NCI-H510A (cell line): ENCODE results near the gene OR2V2.
"Not testable (repeated sequence)": the region's sequence is repeated elsewhere in the genome, so short reads cannot be mapped to it uniquely, and the experiment has no call there.

ENCODE experiments used
- DNase-seq: peaks from one replicate; lab custom pipeline; 2025; lab: John Stamatoyannopoulos, UW

OR2V2 gene, protein sequence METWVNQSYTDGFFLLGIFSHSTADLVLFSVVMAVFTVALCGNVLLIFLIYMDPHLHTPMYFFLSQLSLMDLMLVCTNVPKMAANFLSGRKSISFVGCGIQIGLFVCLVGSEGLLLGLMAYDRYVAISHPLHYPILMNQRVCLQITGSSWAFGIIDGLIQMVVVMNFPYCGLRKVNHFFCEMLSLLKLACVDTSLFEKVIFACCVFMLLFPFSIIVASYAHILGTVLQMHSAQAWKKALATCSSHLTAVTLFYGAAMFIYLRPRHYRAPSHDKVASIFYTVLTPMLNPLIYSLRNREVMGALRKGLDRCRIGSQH

GRCh38 chr5:181146927-181147636, at the start of gene OR2V2:
Gene OR2V2, plus strand, starts transcription at chr5:181147586. Its CDS starts 7,357 bp downstream, at chr5:181154943.
- not testable (repeated sequence) for DNase-seq

DNA sequence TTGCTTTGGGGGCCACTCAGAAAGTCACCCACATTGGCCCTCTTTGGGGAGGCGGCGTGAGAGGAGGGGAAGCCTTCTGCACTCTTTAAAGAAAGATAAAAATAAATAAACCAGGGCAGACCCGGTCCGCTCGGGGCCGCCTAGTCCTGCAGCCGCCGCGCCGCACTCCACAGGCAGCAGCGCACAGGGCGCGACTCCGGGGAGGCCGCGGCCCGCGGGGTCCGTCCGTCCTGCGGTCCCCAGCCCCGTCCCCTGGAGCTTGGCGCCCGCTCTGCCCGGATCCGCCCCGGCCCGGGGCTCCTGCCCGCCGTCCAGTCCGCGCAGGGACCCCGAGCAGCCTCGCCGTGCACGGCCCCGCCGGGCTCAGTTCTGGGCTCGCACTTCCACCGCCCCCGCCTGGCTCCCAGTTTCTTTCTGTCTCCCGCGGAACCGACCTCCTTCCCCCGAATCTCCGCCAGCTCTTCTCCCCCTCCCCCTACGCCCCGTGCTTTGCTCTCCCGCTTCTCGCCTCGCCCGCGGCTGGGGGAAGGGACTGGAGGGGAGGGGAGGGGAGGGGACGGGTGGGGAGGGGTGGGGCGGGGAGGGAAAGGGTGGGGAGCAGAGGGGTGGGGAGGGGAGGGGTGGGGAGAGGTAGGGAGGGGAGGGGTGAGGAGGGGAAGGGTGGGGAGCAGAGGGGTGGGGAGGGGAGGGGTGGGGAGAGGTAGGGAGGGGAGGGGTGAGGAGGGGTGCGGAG, 49.5 kb upstream of the OR2V2 start:
- not testable (repeated sequence) for DNase-seq

GRCh38 chr5:181098762-181099601, 48.4 kb upstream of the OR2V2 start:
- no peak for DNase-seq

GRCh38 chr5:181099602-181100086, 47.7 kb upstream of the OR2V2 start:
- no peak for DNase-seq

- DNase-seq: no peak
These were observed 47.1 kb upstream of the OR2V2 start for GRCh38 chr5:181100121-181100875.

DNA sequence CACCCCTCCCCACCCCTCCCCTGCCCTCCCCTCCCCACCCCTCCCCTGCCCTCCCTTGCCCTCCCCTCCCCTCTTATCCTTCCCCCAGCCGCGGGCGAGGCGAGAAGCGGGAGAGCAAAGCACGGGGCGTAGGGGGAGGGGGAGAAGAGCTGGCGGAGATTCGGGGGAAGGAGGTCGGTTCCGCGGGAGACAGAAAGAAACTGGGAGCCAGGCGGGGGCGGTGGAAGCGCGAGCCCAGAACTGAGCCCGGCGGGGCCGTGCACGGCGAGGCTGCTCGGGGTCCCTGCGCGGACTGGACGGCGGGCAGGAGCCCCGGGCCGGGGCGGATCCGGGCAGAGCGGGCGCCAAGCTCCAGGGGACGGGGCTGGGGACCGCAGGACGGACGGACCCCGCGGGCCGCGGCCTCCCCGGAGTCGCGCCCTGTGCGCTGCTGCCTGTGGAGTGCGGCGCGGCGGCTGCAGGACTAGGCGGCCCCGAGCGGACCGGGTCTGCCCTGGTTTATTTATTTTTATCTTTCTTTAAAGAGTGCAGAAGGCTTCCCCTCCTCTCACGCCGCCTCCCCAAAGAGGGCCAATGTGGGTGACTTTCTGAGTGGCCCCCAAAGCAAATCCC, 46.2 kb upstream of the OR2V2 start:
- DNase-seq: not testable (repeated sequence)

DNA sequence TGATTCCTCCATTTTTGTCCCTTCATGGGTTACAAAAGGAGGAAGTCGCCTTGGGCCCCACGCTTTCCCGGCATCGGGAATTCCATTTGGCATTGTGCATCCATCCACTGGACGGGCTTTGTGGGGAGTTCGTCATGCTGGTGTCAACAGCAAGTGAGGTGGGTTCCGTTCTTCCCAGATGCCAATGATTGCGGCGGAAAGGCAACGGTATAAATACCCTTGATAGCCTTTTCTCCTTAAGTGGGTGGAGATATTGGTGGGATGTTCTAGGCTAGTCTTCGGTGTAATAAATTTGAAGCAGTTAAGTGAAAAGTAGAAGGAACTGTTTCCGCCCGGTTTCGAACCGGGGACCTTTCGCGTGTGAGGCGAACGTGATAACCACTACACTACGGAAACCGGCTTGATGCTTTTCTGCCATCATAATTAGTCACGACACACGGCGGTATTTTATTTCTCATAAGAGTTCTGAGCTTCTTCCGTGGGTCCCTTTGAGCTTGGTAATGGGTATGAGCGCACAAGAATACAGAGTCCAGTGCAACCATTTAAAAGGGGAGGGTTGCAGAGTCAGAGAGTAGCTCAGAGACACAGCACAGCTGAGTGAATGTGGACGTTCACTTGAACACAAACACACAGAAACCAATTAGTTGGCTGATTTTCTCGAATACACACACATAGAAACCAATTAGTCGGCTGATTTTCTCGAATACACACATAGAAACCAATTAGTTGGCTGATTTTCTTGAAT, 45.3 kb upstream of the OR2V2 start:
- DNase-seq: not testable (repeated sequence)

DNA sequence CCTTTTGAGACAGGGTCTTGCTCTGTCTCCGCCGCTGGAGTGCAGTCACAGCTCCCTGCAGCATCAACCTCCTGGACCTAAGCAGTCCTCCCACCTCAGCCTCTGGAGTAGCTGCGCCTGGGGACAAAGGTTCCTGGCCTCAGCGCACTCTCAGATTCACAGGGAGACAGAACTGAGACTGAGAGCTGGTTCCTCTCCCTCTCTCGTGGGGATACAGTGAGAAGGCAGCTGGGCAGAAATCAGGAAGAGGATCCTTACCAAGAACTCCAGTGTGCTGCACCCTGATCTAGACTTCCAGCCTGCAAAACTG, 43.2 kb upstream of the OR2V2 start:
- DNase-seq: not testable (repeated sequence)

DNA sequence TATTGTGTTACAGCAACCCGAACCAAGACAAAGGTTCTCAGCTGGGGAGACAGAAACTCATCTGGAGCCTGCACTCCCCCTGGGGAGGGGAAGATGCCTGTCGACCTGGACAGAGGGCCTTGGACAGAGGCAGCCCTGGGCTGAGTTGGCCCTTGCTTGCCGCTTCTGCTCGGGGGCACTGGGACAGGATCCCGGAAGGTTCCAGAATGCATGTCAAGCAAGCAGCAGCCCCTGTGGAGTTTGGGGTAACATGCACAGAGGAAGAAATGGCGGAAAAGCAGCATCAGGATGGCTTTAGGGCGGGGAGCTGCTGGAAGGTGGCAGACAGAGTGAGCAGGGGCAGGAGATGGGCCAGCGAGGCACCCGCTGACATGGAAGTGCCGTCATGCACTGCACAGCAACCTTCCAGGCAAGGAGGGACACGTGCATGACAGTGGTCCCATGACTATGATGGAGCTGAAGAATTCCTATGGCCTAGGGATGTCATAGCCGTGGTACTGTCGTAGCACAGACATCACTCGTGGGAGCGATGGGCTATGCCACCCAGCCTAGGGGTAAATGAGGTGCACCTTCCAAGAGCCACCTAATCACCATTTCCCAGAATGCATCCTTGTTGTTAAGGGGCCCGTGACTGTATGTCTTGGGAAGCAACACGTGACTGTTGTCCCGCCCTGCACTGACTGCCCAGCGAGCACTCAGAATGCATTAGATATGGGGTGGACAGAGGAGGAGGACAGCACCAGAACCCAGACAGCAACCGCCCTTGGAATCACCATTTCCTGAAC, 42.6 kb upstream of the OR2V2 start:
- DNase-seq: not testable (repeated sequence)

GRCh38 chr5:181105391-181106025, 41.9 kb upstream of the OR2V2 start:
- no peak for DNase-seq

GRCh38 chr5:181107699-181108098, 39.7 kb upstream of the OR2V2 start:
- DNase-seq: no peak

- DNase-seq: no peak
These were observed 38.7 kb upstream of the OR2V2 start for GRCh38 chr5:181108578-181109165.

DNA sequence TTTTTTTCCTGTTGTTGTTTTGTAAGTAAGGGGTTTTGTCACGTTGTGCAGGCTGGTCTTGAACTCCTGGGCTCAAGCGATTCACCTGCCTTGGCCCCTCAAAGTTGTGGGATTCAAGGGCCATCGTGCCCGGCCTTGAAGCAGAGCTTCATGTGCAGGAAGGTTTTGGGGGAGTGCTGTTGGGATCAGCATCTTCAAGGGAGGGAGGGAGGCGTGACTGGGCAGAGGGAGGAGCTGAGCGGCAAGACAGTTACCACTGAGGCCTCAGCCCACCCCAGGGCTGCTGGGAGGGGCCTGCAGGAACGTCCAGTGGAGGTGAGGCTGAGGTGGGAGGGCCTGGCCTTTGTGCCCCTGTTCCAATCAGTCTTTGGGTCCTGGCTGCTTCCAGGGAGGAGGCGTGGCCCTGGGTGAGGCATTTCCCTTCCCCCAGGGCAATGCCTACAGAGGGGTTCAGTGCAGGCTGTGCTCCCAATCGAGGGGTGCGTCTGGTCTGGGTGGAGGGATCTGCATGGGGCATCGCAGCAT, 37.8 kb upstream of the OR2V2 start:
- DNase-seq: no peak

DNA sequence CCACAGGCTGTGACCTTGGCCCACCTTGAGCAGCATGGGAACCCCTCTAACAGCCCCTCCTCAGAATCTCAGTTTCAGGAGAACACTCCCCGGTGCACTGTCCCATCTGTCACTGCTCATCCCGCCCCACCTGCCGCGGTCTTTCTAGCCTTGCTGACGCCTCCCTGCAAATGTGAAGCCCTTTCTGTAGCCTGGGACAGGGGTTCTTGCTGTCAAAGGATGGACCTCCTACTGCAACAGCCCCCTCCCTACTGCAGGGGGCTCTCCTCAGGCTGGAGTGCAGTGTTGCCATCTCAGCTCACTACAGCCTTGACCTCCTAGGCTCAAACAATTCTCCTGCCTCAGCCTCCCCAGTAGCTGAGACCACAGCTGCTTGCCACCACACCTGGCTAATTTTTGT, 36.4 kb upstream of the OR2V2 start:
- no peak for DNase-seq

DNA sequence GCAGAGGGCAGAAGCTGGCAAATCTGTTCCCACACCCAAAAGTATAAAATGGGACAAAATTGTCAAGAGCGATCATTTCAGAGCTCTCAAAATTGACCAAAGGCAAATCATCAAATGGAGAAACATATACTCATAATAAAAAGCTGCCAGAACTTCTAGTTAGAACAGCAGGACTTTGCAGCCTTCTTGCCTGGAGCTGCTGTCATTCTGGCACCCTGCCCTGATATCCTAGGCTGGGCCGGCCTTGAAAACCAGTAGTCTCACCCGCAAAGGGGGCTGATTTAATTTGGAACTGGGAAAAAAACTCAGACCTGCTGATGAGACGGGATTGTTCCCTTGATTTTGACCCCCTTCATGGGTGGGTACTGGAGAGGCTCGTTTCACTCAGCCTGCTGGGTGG, 34.9 kb upstream of the OR2V2 start:
- no peak for DNase-seq

- DNase-seq: not testable (repeated sequence)
These were observed 33.8 kb upstream of the OR2V2 start for GRCh38 chr5:181113572-181113971.

- DNase-seq: no peak
These were observed 33.0 kb upstream of the OR2V2 start for GRCh38 chr5:181114284-181114843.
